ENCODE measurements around the gene ANKFN1. TPM values are rescaled to one million over a fixed set of nuclear protein-coding genes. Genes with fewer than 3 reads are reported as not detected.

ANKFN1 gene
- total RNA-seq, 3 donors from 2014 or later: 4.1 to 12.8 (median 5.6) TPM

- Histone ChIP-seq H3K9me3 (no peaks in the 10 kb centered on the region), H3K4me3 (no peak overlapping the region), H3K27me3 (no peaks in the 10 kb centered on the region), H3K27ac (no peak overlapping the region), H3K4me1 (no peaks in the 10 kb centered on the region), H3K36me3 (no peaks in the 10 kb centered on the region)
- TF ChIP-seq POLR2A (IDR thresholded peaks at IDR 0.05) (no peak), CTCF (IDR thresholded peaks at IDR 0.05) (no peak), POLR2AphosphoS5 (IDR thresholded peaks at IDR 0.05) (no peak)
- intact Hi-C loops (cut with DNase I; ENCODE audit: low total_unique reads): no loop called here
- no peak for DNase-seq (ENCODE audit: low spot score in 2 of 2)
Measured at GRCh38 chr17:56451629-56452028, 298.4 kb downstream of the ANKFN1 start.

- H3K4me1 ChIP-seq: no peaks in the 10 kb centered on the region
- no peak overlapping the region for H3K4me3 ChIP-seq
- H3K27ac ChIP-seq: no peak overlapping the region
- H3K9me3 ChIP-seq: no peaks in the 10 kb centered on the region
- DNase-seq (ENCODE audit: low spot score in 2 of 2): no peak
- TF ChIP-seq POLR2AphosphoS5 (IDR thresholded peaks at IDR 0.05): no peak
- no peaks in the 10 kb centered on the region for H3K27me3 ChIP-seq
- H3K36me3 ChIP-seq: no peaks in the 10 kb centered on the region
- intact Hi-C loops (cut with DNase I; ENCODE audit: low total_unique reads): no loop called here
Measured at GRCh38 chr17:56452461-56452860, 299.2 kb downstream of the ANKFN1 start.

- H3K4me3 ChIP-seq: no peak overlapping the region
- no peaks in the 10 kb centered on the region for H3K9me3 ChIP-seq
- intact Hi-C loops (cut with DNase I; ENCODE audit: low total_unique reads): no loop called here
- DNase-seq (ENCODE audit: low spot score in 2 of 2): no peak
- H3K27ac ChIP-seq: no peak overlapping the region
- no peaks in the 10 kb centered on the region for H3K36me3 ChIP-seq
- TF ChIP-seq POLR2A (IDR thresholded peaks at IDR 0.05) (no peak), POLR2AphosphoS5 (IDR thresholded peaks at IDR 0.05) (no peak), CTCF (IDR thresholded peaks at IDR 0.05) (no peak)
- H3K4me1 ChIP-seq: no peaks in the 10 kb centered on the region
- no peaks in the 10 kb centered on the region for H3K27me3 ChIP-seq
Measured at GRCh38 chr17:56457501-56457900, 304.2 kb downstream of the ANKFN1 start.

DNA sequence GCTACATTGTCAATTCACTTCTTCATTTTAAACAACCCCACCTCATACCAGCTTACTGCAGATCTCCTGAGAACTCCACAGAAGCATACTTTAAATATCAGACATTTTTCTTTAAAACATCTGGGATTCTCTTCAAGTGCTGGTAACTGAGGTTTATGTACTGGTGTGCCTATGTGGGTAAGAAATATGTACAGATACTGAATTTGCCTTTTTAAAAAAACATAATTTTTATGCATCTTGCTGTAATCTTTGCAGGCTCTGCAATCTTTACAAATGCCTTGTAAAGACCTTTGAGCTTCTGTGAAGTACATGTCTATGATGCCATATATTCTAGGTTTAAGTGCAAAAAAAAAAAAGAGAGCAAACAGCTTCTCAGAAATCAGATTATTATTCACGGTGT, 312.6 kb downstream of the ANKFN1 start:
- no peaks in the 10 kb centered on the region for H3K36me3 ChIP-seq

GRCh38 chr17:56468840-56469239, 315.6 kb downstream of the ANKFN1 start:
- DNase-seq (ENCODE audit: low spot score in 2 of 2): no peak
- no peak overlapping the region for H3K4me3 ChIP-seq
- H3K9me3 ChIP-seq: peaks cover 0 to 9% of the 10 kb centered on the region in 2 donors
- H3K27me3 ChIP-seq: no peaks in the 10 kb centered on the region
- TF ChIP-seq POLR2AphosphoS5 (IDR thresholded peaks at IDR 0.05) (no peak), POLR2A (IDR thresholded peaks at IDR 0.05) (no peak), CTCF (IDR thresholded peaks at IDR 0.05) (no peak)
- intact Hi-C loops (cut with DNase I; ENCODE audit: low total_unique reads): no loop called here
- no peak overlapping the region for H3K27ac ChIP-seq
- no peaks in the 10 kb centered on the region for H3K4me1 ChIP-seq
- H3K36me3 ChIP-seq: no peaks in the 10 kb centered on the region

More for the DNA sequence above, 312.6 kb downstream of the ANKFN1 start:
- intact Hi-C loops (cut with DNase I; ENCODE audit: low total_unique reads): no loop called here
- Histone ChIP-seq H3K4me3 (no peak overlapping the region), H3K4me1 (no peaks in the 10 kb centered on the region), H3K27me3 (no peaks in the 10 kb centered on the region), H3K27ac (no peak overlapping the region), H3K9me3 (peaks cover 0 to 3% of the 10 kb centered on the region in 2 donors)
- TF ChIP-seq POLR2A (IDR thresholded peaks at IDR 0.05) (no peak), POLR2AphosphoS5 (IDR thresholded peaks at IDR 0.05) (no peak), CTCF (IDR thresholded peaks at IDR 0.05) (no peak)
- no peak for DNase-seq (ENCODE audit: low spot score in 2 of 2)

DNA sequence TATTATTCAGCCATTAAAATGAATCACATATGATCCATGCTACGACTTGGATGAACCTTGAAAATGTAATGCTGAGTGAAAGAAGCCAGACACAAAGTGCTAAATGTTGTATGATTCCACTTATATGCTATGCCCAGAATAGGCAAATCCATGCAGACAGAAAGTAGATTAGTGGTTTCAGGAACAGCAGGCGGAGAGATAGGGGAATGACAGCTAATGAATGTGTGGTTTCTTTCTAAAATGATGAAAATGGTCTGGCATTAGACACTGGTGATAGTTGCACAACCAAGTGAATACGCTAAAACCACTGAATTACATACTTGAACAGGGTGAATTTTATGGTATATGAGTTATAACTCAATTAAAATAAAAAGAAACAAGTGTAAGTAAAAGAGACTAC, 318.4 kb downstream of the ANKFN1 start:
- Histone ChIP-seq H3K4me1 (no peaks in the 10 kb centered on the region), H3K27me3 (no peaks in the 10 kb centered on the region), H3K27ac (no peak overlapping the region), H3K36me3 (no peaks in the 10 kb centered on the region), H3K4me3 (no peak overlapping the region), H3K9me3 (peaks cover 0 to 9% of the 10 kb centered on the region in 2 donors)
- intact Hi-C loops (cut with DNase I; ENCODE audit: low total_unique reads): no loop called here
- TF ChIP-seq POLR2AphosphoS5 (IDR thresholded peaks at IDR 0.05) (no peak), POLR2A (IDR thresholded peaks at IDR 0.05) (no peak), CTCF (IDR thresholded peaks at IDR 0.05) (no peak)
- no peak for DNase-seq (ENCODE audit: low spot score in 2 of 2)

Measured in breast epithelium (tissue), 4 donors.